Dermis blood vessel endothelial cell (primary cell): ENCODE results near the gene MUC12. TPM values are rescaled to one million over a fixed set of nuclear protein-coding genes. Genes with fewer than 3 reads are reported as not detected.
"Not testable (repeated sequence)": the region's sequence is repeated elsewhere in the genome, so short reads cannot be mapped to it uniquely, and the experiment has no call there.

Experiments used
- DNase-seq: peaks from one replicate; pipeline ENCODE4 v3.0.0; 2010
- total RNA-seq: library from RNA; depleted of rRNA; stranded (reverse); fragments of >200 nt; gene quantifications from 2 replicates; pipeline ENCODE4 v1.2.3, GENCODE V29; 2014

Gene MUC12
- total RNA-seq, 1 donor from 2014 or later = not detected

- DNase-seq = no peak
These were observed 6.0 kb upstream of the MUC12 start for GRCh38 chr7:100963386-100963785.

GRCh38 chr7:100963874-100964273 lies 5.5 kb upstream of the MUC12 start:
- DNase-seq = no peak

GRCh38 chr7:100964630-100965029 lies 4.7 kb upstream of the MUC12 start:
- DNase-seq = no peak

- no peak for DNase-seq
These were observed 4.2 kb upstream of the MUC12 start for GRCh38 chr7:100965045-100965722.

DNA sequence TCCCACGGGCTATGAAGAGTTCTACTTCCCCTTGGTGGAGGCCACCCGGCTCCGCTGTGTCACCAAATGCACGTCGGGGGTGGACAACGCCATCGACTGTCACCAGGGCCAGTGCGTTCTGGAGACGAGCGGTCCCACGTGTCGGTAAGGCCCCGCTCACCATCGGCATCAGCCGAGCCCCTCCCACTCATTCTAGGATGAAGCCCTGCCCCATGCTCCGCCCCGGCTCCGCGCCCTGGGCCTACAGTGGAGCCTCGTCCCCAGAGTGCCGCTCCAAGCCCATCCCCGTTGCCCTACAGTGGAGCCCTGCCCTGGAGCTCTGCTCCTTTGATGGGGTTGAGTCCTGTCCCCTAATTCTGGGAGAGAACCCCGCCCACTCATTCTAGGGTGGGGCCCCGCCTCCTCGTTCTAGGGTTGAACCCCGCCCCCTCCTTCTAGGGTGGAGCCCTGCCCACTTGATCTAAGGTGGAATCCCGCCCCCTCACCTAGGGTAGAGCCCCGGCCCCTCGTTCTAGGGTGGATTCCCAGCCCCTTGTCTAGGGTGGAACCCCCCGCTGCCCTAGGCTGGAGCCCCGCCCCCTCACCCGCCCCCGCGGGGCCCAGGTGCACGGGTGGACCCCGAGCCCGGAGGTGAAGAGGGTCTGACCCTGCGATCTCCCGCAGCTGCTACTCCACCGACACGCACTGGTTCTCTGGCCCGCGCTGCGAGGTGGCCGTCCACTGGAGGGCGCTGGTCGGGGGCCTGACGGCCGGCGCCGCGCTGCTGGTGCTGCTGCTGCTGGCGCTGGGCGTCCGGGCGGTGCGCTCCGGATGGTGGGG lies 3.4 kb upstream of the MUC12 start:
- DNase-seq = peak; percentile 79

DNA sequence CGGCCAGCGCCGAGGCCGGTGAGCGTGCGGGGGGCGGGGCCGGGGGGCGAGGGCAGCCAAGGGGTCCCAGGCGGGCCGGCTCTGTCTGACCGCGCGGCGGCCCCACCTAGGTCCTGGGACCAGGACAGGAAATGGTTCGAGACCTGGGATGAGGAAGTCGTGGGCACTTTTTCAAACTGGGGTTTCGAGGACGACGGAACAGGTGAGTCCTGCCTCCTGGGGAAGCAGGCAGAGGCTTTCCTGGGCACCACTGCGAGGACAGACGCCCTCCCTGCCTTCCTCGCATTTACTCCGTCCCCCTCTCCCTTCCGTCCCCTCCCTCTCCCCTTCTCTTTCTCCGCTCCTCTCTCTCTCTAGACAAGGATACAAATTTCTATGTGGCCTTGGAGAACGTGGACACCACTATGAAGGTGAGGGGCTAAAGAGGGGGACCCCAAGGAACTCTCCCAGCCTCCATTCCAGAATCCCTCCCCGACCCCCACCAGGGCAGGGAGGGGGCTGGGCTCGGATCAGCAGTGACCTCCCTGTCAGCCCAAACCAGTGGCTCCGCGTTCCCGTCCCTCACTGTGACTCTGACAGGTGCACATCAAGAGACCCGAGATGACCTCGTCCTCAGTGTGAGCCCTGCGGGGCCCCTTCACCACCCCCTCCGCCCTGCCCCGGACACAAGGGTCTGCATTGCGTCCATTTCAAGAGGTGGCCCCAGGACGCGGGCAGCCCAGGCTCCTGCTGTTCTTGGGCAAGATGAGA lies 2.6 kb upstream of the MUC12 start:
- DNase-seq = no peak

DNA sequence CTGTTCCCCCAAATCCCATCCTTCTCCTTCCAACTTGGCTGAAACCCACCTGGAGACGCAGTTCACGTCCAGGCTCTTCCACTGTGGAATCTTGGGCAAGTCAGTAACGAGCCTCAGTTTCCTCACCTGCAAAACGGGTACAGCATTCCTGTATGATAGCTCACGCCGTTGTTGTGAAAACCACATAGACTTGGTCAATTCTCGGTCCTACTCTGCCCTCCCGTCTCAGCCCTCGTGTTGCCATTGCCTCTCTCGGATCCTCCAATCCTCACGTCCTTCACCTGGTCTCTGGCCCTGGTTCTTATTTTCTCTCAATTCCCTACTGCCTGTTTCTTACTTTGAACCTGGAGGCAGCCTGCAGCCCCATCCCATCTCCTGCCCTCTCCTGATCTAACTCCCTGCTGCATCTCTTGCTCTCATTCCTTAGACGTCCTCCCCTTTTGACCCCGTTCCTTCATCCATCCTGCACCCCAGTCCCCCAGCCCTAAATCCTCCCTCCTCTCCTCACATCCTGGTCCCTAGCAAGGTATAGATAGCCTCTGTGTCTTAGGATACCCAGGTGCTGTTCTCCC lies 2.0 kb upstream of the MUC12 start:
- no peak for DNase-seq

DNA sequence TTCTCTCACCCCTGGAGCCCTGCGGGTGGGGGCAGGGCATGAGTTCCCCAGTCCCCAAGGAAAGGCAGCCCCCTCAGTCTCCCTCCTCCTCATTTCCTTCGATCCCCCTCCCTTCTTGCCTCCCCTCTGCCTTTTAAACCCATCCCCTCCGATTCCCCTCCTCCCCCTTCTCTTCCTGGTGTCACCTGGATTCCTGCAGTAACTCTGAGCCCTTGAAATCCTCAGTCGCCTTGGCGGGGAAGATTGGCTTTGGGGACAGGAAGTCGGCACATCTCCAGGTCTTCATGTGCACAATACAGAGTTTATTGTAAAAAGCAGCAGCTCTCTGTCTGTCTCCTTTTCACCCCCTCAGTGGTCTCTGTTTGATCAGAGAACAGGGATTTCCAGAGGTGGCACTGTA lies 1.3 kb upstream of the MUC12 start:
- DNase-seq = no peak

DNA sequence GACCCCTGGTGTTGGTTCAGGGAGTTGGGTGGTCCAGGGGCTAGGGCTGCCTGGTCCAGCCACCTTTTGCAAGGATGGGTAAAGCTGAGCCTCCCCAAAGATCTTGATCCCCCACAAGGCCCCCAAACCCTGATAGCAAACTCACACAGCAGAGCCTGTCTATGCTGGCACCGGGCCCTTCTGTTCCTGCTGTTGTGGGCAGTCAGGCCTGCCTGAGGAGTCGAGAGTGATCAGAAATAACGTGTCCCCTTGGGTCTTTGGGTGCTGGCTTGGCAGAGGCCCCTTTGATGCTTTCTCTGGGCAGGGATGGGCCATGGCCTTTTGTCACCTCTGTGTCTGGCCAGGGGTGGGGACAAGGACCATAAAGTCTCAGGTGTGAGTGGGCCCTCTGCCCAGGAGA lies 715 bp upstream of the MUC12 start:
- DNase-seq = no peak

DNA sequence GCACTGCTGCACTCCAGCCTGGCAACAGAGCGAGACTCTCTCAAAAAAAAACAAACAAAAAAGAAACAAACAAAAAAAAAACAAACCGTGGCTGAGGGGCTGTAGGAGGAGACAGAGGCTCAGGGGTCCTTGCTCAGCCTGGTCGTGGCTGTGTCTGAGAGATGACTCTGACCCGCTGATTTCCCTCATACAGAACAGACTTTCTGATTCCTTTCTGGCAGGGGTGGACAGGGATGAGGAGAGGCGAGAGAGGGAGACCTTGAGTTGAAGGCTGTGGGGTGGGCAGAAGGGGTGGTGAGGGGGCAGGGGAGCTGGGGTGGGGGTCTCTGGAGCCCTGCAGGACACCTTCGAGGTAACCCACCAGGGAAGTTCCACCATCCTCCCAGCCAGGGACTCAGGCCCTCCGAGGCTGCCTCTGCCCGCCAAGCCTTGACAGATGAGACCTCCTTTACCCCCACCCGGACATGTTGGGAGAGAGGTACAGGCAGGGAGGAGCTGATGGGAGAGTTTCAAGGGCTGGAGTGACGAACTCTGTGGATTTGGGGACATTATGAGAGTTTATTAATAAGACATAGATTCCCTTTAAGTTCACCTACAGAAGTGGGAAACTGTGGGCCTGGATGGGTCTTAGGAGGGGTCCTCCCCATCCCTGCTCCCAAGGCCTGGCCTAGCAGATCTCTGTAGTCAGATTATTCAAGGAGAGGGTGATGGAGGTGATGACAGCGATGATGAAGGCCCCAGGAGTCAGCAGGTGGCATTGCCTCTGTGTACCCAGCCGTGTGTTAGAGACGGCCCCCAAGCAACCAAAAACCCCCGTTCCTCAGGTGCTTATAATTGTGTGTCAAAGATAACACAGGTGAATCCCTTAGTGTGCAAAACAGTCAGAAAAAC lies 2.0 kb downstream of the MUC12 start:
- no peak for DNase-seq

GRCh38 chr7:100972002-100972347 lies 2.6 kb downstream of the MUC12 start:
- no peak for DNase-seq

- DNase-seq = no peak
These were observed 4.7 kb downstream of the MUC12 start for GRCh38 chr7:100974021-100974420.

GRCh38 chr7:100975371-100975821 lies 6.0 kb downstream of the MUC12 start:
- no peak for DNase-seq

GRCh38 chr7:100978300-100978699 lies 8.9 kb downstream of the MUC12 start:
- DNase-seq = no peak

GRCh38 chr7:100983451-100984187 lies 14.3 kb downstream of the MUC12 start:
- DNase-seq = no peak

DNA sequence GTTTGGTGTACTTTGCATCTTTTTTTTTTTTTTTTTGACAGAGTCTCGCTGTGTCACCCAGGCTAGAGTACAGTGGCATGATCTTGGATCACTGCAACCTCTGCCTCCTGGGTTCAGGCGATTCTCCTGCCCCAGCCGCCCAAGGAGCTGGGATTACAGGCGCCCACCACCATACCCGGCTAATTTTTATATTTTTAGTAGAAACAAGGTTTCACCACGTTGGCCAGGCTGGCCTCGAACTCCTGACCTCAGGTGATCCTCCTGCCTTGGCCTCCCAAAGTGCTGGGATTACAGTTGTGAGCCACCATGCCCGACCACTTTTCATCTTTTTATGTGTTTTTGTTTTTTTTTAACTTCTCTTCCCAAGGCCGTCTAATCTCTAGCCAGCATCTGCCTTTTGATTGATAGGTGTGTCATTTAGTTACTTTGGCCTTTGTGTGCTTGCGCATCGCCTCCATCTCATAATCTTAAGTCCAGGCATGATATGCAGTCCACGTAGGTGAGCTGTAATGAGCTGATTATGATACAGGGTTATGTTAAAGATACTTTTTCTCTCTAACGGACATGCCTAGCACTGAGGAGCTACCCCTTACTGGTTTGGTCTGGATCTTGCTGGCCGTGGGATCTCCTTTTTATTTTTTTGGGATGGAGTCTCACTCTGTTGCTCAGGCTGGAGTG lies 15.0 kb downstream of the MUC12 start:
- not testable (repeated sequence) for DNase-seq

- not testable (repeated sequence) for DNase-seq
These were observed 15.8 kb downstream of the MUC12 start for GRCh38 chr7:100985033-100985797.

DNA sequence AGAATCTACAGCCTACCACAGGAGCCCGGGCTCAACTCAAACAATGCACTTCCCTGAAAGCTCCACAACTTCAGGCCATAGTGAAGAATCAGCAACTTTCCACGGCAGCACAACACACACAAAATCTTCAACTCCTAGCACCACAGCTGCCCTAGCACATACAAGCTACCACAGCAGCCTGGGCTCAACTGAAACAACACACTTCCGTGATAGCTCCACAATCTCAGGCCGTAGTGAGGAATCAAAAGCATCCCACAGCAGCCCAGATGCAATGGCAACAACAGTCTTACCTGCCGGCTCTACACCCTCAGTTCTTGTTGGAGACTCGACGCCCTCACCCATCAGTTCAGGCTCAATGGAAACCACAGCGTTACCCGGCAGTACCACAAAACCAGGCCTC lies 22.3 kb downstream of the MUC12 start:
- DNase-seq = no peak

DNA sequence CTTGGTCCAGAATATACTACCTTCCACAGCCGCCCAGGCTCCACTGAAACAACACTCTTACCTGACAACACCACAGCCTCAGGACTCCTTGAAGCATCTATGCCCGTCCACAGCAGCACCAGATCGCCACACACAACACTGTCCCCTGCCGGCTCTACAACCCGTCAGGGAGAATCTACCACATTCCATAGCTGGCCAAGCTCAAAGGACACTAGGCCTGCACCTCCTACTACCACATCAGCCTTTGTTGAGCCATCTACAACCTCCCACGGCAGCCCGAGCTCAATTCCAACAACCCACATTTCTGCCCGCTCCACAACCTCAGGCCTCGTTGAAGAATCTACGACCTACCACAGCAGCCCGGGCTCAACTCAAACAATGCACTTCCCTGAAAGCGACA lies 22.9 kb downstream of the MUC12 start:
- not testable (repeated sequence) for DNase-seq

GRCh38 chr7:100994671-100995070 lies 25.3 kb downstream of the MUC12 start:
- not testable (repeated sequence) for DNase-seq
